Stimulated activated CD4-positive, alpha-beta T cell treated with anti-CD3 and anti-CD28 coated beads, Interleukin-12 subunit alpha, Interleukin-12 subunit beta, amount 100 ng/mL, for 48 hours (primary cell): ENCODE results near the gene IMP4.
A peak's percentile ranks its signal among the peaks of the same experiment; 100 is the strongest.

ENCODE experiments used
- DNase-seq, 3 donors: peaks; one replicate each; pipeline ENCODE4 v3.0.0-alpha.2; 2020; ENCODE audit warnings: low read depth in 2 of 3, low spot score in 1 of 3

The IMP4 gene

DNA sequence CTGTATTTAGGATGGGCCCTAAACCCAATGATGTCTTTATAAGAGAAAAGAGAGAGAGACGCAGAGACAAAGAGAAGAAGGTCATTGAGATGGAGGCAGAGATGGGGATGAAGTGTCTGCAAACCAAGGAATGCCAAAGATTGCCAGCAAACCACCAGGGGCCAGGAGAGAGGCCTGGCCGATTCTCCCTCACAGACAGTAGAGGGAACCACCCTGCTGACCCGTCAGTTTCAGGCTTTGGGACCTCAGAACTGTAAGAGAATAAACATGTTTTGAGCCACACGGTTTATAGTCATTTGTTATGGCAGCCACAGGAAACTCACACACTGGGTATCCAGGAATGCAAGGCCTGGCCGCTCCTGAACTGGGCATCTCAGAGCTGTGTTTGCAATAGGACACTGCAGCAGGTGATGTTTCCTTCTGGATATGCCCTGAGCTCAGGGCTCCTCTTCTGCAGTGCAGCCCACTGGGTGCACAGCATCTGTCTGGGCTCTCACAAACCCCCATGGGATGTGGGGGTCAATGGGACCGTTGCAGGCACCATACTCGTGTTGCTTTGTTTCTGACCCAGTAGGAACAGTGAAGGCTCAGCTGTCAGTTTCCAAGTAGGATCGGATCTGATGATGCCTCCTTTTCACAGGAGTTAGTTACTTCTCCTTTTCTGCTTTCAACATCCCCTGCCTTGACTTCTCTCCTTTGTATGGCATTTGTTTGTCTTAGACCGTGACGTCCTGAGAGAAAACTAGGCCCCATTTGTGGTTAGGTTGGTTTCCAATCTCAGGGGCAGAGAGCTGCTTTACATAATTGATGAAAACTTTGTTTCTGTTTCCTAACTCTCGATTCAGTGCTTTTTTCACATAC is 34.0 kb downstream of the IMP4 start:
- DNase-seq, result no peak

DNA sequence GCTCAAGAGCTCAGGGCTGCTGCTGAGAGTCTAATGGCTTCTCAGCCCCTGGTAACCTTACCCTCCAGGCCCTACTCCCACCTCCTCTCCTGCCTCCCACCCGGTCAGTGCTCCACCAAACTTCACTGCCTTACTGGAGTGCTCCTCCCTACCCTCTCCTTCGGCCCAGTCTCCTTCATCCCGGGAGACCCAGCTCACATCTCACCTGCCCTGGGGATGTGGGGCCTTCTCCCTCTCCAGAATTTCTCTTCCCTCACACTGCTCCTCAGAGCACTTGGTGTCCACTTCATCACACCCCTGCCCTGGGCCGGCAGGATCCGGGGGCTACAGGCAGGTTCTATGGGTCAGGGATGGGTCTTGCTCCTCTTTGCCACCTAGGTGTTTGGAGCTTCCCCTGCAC is 34.8 kb downstream of the IMP4 start:
- DNase-seq, result no peak

GRCh38 chr2:130378206-130378897 is 35.7 kb downstream of the IMP4 start:
- no peak for DNase-seq

- DNase-seq, result no peak
Measured at GRCh38 chr2:130378898-130379214, 36.2 kb downstream of the IMP4 start.

- DNase-seq, result no peak
Measured at GRCh38 chr2:130380096-130380934, 37.6 kb downstream of the IMP4 start.

DNA sequence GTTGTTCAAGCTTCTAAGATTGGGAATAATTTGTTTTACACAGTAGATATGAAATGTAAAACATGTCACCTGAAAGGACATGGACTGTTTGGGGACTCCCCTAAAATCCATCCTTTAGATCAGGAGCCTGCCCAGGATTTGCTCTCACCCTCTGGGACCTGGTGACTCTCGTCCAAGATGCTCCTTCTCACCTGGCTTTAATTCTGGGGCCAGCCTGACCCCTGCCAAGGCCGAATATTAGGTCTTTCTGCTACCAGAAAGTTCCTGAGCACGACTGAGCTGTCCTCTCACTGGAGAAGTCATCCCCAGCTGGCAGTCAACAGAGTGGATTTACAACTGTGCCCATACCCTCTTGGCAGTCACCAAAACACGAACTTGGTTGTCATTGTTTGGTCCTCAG is 38.4 kb downstream of the IMP4 start:
- no peak for DNase-seq

DNA sequence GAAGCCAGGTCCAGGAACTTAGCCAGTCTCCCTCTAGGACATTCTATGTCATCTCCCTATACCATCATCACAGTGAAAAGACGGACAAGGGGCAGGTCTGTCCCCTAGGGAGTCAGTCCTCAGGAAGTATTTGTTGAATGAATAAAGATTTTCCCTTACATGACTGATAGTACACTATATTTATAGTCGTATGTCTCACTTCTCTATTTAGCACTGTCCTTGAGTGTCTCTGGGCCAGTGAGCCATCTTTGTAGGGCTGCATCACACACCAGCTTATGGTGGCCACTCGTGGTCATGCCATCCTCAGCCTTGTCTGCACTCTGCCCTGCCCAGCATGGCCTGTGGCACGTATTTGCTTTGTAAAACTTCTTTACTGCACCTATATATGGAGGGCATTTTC is 38.9 kb downstream of the IMP4 start:
- DNase-seq, result no peak

DNA sequence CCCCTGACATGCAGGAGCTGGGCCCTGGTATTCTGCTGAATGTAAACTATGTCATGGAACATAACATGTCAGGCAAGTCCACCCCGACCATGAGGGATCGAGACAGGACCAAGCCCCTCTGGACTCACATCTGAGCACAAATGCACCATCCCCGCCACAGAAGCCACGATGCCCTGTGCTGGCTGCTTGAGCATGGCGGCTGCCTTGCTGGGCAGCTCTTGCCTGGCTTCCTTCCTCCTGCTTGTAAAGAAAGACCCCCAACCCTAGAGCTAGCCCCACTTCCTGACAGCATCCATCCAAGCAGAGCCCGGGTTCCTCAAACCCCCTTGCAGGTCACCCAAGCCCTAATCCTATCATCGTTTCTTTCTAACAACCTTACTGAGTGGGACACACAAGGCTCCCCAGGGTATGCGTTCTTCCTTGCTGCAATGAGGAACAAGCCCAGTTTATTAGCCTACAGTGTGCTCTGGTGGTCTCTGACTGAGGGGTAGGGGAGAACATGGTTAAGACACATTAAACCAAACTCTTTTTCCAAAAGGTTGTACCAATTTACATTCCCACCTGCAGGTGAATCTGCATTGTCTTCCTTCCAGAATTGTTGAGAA is 39.7 kb downstream of the IMP4 start:
- DNase-seq, result no peak

GRCh38 chr2:130385709-130386108 is 43.0 kb downstream of the IMP4 start:
- no peak for DNase-seq

- no peak for DNase-seq
Measured at GRCh38 chr2:130387071-130387400, 44.3 kb downstream of the IMP4 start.

GRCh38 chr2:130387804-130388203 is 45.1 kb downstream of the IMP4 start:
- no peak for DNase-seq

GRCh38 chr2:130388221-130388907 is 45.7 kb downstream of the IMP4 start:
- DNase-seq, result no peak

- no peak for DNase-seq
Measured at GRCh38 chr2:130389358-130389757, 46.7 kb downstream of the IMP4 start.

DNA sequence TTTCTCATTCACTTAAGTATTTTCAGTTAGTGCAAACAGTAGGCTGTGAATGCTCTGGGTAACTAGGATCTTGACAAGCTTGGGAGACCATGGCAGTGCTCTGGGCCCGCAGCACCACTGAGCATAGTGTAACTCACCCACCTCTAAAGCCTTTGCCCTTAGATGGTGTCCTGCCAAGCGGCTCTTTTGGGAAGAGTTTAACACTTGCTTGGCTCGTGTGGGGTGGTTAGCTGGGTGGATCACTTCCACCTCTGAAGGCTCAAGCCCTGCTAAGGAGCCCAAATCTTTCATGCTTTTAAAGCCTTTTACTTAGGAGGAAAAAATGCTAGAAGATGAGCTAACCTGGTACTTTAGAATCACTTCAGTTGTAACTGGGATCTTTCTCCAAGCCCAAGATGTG is 47.1 kb downstream of the IMP4 start:
- no peak for DNase-seq

- DNase-seq, result no peak
Measured at GRCh38 chr2:130390460-130391057, 47.9 kb downstream of the IMP4 start.

GRCh38 chr2:130391058-130391871 is 48.6 kb downstream of the IMP4 start:
- DNase-seq, result peak; percentile 60 to 77 (median 64)

- DNase-seq, result no peak
Measured at GRCh38 chr2:130391872-130392670, 49.4 kb downstream of the IMP4 start.

DNA sequence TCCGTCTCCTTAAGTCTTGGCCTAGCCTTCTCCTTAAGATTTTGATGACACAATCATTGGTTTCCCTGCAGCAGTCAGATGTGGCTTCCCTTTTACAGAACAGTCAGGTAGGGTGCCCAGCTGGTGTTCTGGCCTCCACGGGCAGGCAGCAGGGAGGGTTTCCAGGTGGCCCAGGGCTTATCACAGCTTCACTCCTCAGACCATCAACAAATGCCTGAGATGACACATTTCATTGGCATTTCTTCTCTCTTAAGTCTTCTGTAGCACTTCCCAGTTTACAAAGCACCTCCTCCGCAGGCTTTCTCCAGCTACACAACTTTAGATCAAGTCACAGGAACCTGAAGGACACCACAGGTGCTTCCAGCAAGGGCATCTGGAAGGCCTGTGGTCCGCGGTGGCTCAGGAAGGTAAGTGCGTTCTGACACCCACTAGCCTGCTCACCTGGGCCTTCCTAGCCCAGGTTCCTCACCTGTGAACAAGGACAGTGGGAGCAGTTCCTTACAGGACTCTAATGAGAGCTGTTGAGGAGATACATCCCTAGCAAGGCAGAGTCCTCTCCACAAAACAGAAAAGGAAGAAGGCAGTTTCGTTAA is 50.7 kb downstream of the IMP4 start:
- DNase-seq, result no peak
